GM12892 (cell line): Measurements from ENCODE around the gene PKP4.

Source experiments
- DNase-seq: peaks from one replicate; pipeline ENCODE4 v3.0.0; 2011; ENCODE audit not compliant: insufficient read length
- FAIRE-seq: peaks from 2 replicates; lab custom pipeline; 2011; peaks lifted over from hg19 to GRCh38; lab: Jason Lieb, UNC
- POLR2A ChIP-seq: IDR thresholded peaks from 2 replicates; pipeline ENCODE4 v1.6.1; 2011; ENCODE audit warnings: low read depth, low read length, control low read depth
- POLR2AphosphoS5 ChIP-seq: IDR thresholded peaks from 2 replicates; pipeline ENCODE4 v1.6.1; 2011; ENCODE audit warnings: low read depth, low read length, control low read depth
- TAF1 ChIP-seq: IDR thresholded peaks from 2 replicates; pipeline ENCODE4 v1.6.1; 2011; ENCODE audit warnings: low read depth, mild to moderate bottlenecking, control low read depth, low read length, borderline replicate concordance

PKP4 gene

GRCh38 chr2:158713523-158714138, 256.9 kb downstream of the PKP4 start:
- TF ChIP-seq POLR2A (no peak), TAF1 (no peak), POLR2AphosphoS5 (no peak)
- FAIRE-seq, result no peak
- DNase-seq, result no peak

DNA sequence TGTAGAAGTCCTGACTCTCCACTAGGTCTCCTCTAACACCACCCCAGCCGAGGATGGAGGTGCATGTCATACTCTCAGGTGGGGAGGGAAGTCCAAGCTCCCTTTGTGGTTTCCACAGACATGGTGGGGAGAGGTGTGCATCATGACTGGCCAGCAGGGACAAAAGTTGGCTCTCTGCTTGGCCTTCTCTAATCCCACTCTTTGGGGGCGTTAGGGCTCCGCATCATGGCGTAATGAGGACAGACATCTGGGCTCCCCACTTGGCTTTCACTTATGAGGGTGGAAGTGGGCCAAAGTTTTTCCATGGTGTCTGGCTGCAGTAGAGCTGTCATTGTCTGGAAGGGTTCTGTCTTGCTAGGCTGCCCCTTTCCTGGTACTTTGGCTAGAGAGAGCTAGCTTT, 257.7 kb downstream of the PKP4 start:
- no peak for TF ChIP-seq TAF1
- no peak for TF ChIP-seq POLR2A
- no peak for TF ChIP-seq POLR2AphosphoS5
- no peak for FAIRE-seq

GRCh38 chr2:158715357-158715756, 258.6 kb downstream of the PKP4 start:
- FAIRE-seq (no peak), DNase-seq (no peak)
- no peak for TF ChIP-seq POLR2AphosphoS5

More for the DNA sequence above, 257.7 kb downstream of the PKP4 start:
- DNase-seq, result no peak

DNA sequence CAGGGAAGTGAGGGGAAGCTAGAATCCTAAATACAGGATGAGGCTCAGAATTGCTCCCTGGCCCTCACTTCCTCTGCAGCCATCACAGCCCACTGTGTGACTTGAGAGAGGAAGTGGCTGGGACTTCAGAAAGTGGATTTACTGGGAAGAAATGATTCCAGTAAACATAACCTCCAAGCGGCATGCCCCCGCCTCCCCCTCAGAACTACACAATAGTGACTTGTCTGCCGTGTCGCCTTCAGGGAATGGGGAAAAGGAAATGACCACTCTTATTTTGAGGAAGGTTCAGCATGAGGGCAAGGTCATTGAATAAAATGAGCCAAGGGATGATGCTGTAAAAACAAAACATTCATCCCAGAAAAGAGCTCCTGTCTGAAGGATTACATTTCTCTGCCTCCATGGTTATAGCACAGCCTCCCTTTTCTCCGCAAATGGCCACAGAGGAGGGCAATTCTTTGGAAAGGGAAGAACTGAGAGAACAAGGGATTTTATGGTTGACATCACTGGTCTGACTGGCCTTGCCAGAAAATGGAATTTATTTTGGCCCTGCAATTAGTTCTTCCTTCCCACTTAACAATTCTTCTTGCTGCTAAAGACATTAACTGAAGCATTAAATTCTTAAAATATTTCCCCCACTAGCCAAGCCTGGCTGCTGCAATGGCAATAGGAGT, 259.5 kb downstream of the PKP4 start:
- no peak for TF ChIP-seq POLR2A
- TF ChIP-seq TAF1, result no peak
- no peak for TF ChIP-seq POLR2AphosphoS5
- DNase-seq (no peak), FAIRE-seq (no peak)

DNA sequence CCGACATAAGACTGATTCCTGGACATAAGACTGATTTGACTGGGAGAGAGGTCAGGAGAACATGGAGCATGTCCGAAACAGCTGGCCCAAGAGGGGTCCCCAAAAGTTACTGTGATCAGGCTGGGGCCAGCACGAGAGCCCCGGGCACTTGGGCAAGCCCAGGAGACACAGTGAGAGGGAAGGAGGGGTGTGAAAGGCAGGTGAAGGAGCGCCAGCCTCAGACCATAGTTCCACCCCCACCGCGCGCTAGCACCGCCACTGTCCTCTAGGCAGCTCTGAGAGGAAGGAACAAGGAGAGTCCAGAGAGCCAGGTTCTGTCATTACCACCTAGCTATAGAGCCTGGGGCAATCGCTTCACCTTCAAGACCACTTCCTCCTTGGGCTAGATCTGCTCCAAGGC, 260.2 kb downstream of the PKP4 start:
- DNase-seq (no peak), FAIRE-seq (no peak)
- TF ChIP-seq POLR2AphosphoS5 (no peak), POLR2A (no peak), TAF1 (no peak)

DNA sequence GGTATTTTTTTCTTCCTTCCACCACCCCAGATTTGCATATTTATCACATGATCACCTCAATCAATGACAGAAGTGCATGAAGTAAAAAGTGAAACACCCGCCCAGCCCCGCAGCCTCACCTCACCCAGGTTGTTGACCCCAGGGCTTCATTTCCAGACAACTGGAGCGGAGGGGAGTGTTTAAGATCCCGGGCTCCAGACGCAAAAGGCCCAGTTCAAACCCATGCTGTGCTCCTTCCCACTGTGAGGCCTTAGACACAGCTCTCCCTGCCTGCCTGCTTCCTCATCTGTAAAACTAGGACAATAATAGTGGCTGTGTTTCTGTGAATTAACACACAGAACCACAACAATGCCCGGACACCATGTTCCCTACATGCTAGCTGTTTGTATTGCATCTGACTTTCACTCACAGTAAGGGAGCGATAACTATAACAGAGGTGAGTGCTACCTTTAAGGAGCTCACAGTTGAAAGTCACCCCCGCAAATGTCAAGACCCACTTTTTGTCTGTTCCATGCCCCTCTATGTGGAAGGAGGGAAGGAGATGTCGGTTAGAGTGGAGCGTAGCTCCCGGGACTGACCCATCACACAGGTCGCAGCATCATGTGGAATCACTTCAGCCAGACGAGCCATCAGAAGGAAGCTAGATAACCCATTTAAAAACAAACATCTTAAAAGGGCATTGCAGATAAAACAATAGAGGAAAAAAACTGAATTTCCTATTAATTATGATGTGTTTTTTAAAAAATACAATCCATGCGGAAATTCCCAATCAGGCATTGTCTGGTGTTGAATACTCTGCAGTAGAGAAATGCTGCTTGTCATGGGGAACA, 260.8 kb downstream of the PKP4 start:
- FAIRE-seq (no peak), DNase-seq (no peak)
- TF ChIP-seq POLR2AphosphoS5, result no peak
- no peak for TF ChIP-seq TAF1
- TF ChIP-seq POLR2A, result no peak

GRCh38 chr2:158718196-158718585, 261.4 kb downstream of the PKP4 start:
- TF ChIP-seq POLR2A (no peak), POLR2AphosphoS5 (no peak), TAF1 (no peak)
- no peak for FAIRE-seq
- DNase-seq, result no peak

GRCh38 chr2:158718851-158719250, 262.1 kb downstream of the PKP4 start:
- DNase-seq (no peak), FAIRE-seq (no peak)
- no peak for TF ChIP-seq TAF1
- TF ChIP-seq POLR2A, result no peak
- TF ChIP-seq POLR2AphosphoS5, result no peak

DNA sequence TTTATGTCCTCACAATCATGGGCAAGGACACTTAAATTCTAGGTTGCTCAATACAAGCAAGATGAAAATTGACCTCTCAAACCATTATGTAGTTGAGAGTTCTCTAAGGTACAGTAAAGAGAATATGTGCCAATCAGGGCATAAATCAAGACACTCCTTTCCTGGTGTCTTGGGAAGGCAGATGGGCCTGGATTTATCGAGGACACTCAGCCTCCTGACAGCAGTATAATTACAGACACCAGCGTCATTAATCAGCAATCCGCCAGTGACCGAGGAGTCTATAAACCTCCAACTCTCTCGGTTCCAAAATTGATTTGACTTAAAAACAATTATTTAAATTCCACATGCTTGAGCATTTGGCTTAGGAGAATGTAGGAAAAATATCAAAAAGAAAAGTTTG, 262.7 kb downstream of the PKP4 start:
- DNase-seq, result no peak
- TF ChIP-seq POLR2A (no peak), POLR2AphosphoS5 (no peak)
- FAIRE-seq, result no peak

GRCh38 chr2:158722266-158723105, 265.7 kb downstream of the PKP4 start:
- FAIRE-seq, result no peak
- no peak for DNase-seq
- no peak for TF ChIP-seq TAF1
- TF ChIP-seq POLR2AphosphoS5, result no peak
- TF ChIP-seq POLR2A, result no peak

DNA sequence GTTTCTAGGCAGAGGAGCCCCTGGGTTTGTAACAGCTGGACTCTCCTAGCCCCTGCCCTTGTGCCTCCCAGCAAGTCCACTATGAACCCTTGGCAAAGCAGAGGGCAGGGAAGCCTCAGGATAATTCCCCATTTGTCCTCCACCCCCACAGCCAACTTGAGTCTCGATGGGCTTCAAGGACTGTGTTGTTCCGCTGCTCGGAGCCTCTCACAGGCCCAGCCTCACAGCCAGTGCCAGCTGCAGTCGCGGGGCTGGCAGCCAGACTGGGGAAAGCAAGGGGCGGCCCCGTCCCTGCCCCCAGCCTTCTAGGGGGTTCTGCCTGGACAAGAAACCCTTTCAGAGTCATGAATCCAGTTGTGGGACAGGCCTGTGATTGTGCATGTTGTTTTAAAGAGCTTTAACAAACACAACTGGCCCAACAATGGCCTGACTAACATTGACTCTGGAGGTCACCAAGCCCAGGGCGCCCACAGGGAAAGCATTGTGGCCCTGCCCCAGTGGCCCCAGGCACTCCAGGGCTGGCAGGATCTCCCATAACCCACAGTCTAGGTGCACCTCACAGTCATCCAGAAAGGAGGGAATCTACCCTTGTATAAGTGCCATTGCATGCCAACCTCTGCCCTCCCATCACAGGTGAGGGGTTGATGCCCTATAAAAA, 266.6 kb downstream of the PKP4 start:
- DNase-seq, result no peak
- FAIRE-seq, result no peak
- TF ChIP-seq TAF1, result no peak
- no peak for TF ChIP-seq POLR2AphosphoS5
- TF ChIP-seq POLR2A, result no peak
